Activated naive CD8-positive, alpha-beta T cell treated with anti-CD3 and anti-CD28 coated beads, Interleukin-2, amount 50 U/mL, for 24 hours (primary cell): ENCODE data around the gene KRT15.

ENCODE experiments used
- ATAC-seq: fragments of 150-1000 bp; cut with Tn5 transposase; one replicate; pipeline ENCODE4 v1.10.0; 2021
- DNase-seq: peaks from one replicate; pipeline ENCODE4 v3.0.0; 2021
- H3K27ac Mint-ChIP-seq: one replicate; pipeline ENCODE4 v1.8.0; 2021; ENCODE audit warnings: mild to moderate bottlenecking, mixed read lengths
- H3K27me3 Mint-ChIP-seq: one replicate; pipeline ENCODE4 v1.8.0; 2021; ENCODE audit warnings: mixed read lengths
- H3K36me3 Mint-ChIP-seq: one replicate; pipeline ENCODE4 v1.8.0; 2021; ENCODE audit warnings: low read depth, mixed read lengths
- H3K4me1 Mint-ChIP-seq: one replicate; pipeline ENCODE4 v1.8.0; 2021; ENCODE audit warnings: mixed read lengths
- H3K4me3 Mint-ChIP-seq: one replicate; pipeline ENCODE4 v1.8.0; 2021; ENCODE audit warnings: mild to moderate bottlenecking, moderate library complexity, mixed read lengths
- H3K9me3 Mint-ChIP-seq: one replicate; pipeline ENCODE4 v1.8.0; 2021; ENCODE audit warnings: mixed read lengths

The KRT15 gene

GRCh38 chr17:41475421-41475820 lies 43.3 kb downstream of the KRT15 start:
- H3K36me3 Mint-ChIP-seq: no peaks in the 10 kb centered on the region
- no peaks in the 10 kb centered on the region for H3K27me3 Mint-ChIP-seq
- H3K27ac Mint-ChIP-seq: no peak overlapping the region

GRCh38 chr17:41474863-41475262 lies 43.8 kb downstream of the KRT15 start:
- H3K4me3 Mint-ChIP-seq: no peak overlapping the region
- H3K9me3 Mint-ChIP-seq: no peaks in the 10 kb centered on the region
- ATAC-seq (no peak), DNase-seq (no peak)
- H3K27ac Mint-ChIP-seq: no peak overlapping the region
- H3K27me3 Mint-ChIP-seq: no peaks in the 10 kb centered on the region
- no peaks in the 10 kb centered on the region for H3K4me1 Mint-ChIP-seq
- H3K36me3 Mint-ChIP-seq: no peaks in the 10 kb centered on the region

More at GRCh38 chr17:41475421-41475820, 43.3 kb downstream of the KRT15 start:
- no peak for DNase-seq
- Mint-ChIP-seq H3K4me3 (no peak overlapping the region), H3K4me1 (no peaks in the 10 kb centered on the region), H3K9me3 (no peaks in the 10 kb centered on the region)
- ATAC-seq: no peak

- Mint-ChIP-seq H3K9me3 (no peaks in the 10 kb centered on the region), H3K4me3 (no peak overlapping the region), H3K27me3 (no peaks in the 10 kb centered on the region), H3K27ac (no peak overlapping the region), H3K4me1 (no peaks in the 10 kb centered on the region), H3K36me3 (no peaks in the 10 kb centered on the region)
- ATAC-seq (no peak), DNase-seq (no peak)
Observed at GRCh38 chr17:41468346-41468745, 50.3 kb downstream of the KRT15 start.

- no peak overlapping the region for H3K27ac Mint-ChIP-seq
Observed at GRCh38 chr17:41467561-41467960, 51.1 kb downstream of the KRT15 start.

GRCh38 chr17:41466988-41467387 lies 51.7 kb downstream of the KRT15 start, which contains the start of gene KRT32:
Gene KRT32 (minus strand): TSS chr17:41467386. CDS start chr17:41467325, 61 bp downstream.
- no peak for DNase-seq
- Mint-ChIP-seq H3K27me3 (no peaks in the 10 kb centered on the region), H3K36me3 (no peaks in the 10 kb centered on the region), H3K27ac (no peak within 1 kb of the TSS), H3K4me1 (no peaks in the 10 kb centered on the region), H3K4me3 (no peak within 1 kb of the TSS), H3K9me3 (no peaks in the 10 kb centered on the region)
- no peak for ATAC-seq

More at GRCh38 chr17:41467561-41467960, 51.1 kb downstream of the KRT15 start:
- no peaks in the 10 kb centered on the region for H3K4me1 Mint-ChIP-seq
- no peaks in the 10 kb centered on the region for H3K27me3 Mint-ChIP-seq
- H3K9me3 Mint-ChIP-seq: no peaks in the 10 kb centered on the region
- ATAC-seq (no peak), DNase-seq (no peak)
- no peaks in the 10 kb centered on the region for H3K36me3 Mint-ChIP-seq
- H3K4me3 Mint-ChIP-seq: no peak overlapping the region

- Mint-ChIP-seq H3K36me3 (no peaks in the 10 kb centered on the region), H3K4me1 (no peaks in the 10 kb centered on the region), H3K4me3 (no peak overlapping the region), H3K9me3 (no peaks in the 10 kb centered on the region), H3K27me3 (no peaks in the 10 kb centered on the region), H3K27ac (no peak overlapping the region)
- no peak for ATAC-seq
- no peak for DNase-seq
Observed at GRCh38 chr17:41464682-41465081, 54.0 kb downstream of the KRT15 start.

- no peak overlapping the region for H3K4me3 Mint-ChIP-seq
- no peak overlapping the region for H3K27ac Mint-ChIP-seq
- DNase-seq (no peak), ATAC-seq (no peak)
- no peaks in the 10 kb centered on the region for H3K4me1 Mint-ChIP-seq
- no peaks in the 10 kb centered on the region for H3K36me3 Mint-ChIP-seq
- H3K27me3 Mint-ChIP-seq: no peaks in the 10 kb centered on the region
- H3K9me3 Mint-ChIP-seq: no peaks in the 10 kb centered on the region
Observed at GRCh38 chr17:41464173-41464572, 54.5 kb downstream of the KRT15 start.

- H3K9me3 Mint-ChIP-seq: no peaks in the 10 kb centered on the region
- no peaks in the 10 kb centered on the region for H3K36me3 Mint-ChIP-seq
- H3K4me1 Mint-ChIP-seq: no peaks in the 10 kb centered on the region
- H3K4me3 Mint-ChIP-seq: no peak overlapping the region
- no peak for DNase-seq
- no peak for ATAC-seq
- no peak overlapping the region for H3K27ac Mint-ChIP-seq
- no peaks in the 10 kb centered on the region for H3K27me3 Mint-ChIP-seq
Observed at GRCh38 chr17:41463746-41464145, 54.9 kb downstream of the KRT15 start.
